HL-60 (cell line): Measurements from ENCODE around the gene ATXN7.

Source experiments
- CTCF ChIP-seq: IDR thresholded peaks from one replicate; pipeline ENCODE4 v1.5.1; 2011; ENCODE audit warnings: low read length, control low read depth, inconsistent platforms; ENCODE audit not compliant: insufficient read depth
- GABPA ChIP-seq: IDR thresholded peaks from 2 replicates; pipeline ENCODE4 v1.6.1; 2012; ENCODE audit warnings: low read depth
- POLR2AphosphoS5 ChIP-seq: IDR thresholded peaks from 2 replicates; pipeline ENCODE4 v1.6.1; 2012; ENCODE audit warnings: low read depth
- REST ChIP-seq: IDR thresholded peaks from 2 replicates; pipeline ENCODE4 v1.6.1; 2012; ENCODE audit warnings: low read depth; ENCODE audit not compliant: insufficient replicate concordance

GRCh38 chr3:63862804-63863149 is 890 bp upstream of the ATXN7 start:
- no peak for TF ChIP-seq POLR2AphosphoS5
- no peak for TF ChIP-seq GABPA
- no peak for TF ChIP-seq CTCF
- no peak for TF ChIP-seq REST
